GM04503 (cell line): ENCODE data around the gene CROCC.

Source experiments
- DNase-seq: peaks from one replicate; pipeline ENCODE4 v3.0.0-alpha.2; 2012; ENCODE audit warnings: low read depth

The CROCC gene

DNA sequence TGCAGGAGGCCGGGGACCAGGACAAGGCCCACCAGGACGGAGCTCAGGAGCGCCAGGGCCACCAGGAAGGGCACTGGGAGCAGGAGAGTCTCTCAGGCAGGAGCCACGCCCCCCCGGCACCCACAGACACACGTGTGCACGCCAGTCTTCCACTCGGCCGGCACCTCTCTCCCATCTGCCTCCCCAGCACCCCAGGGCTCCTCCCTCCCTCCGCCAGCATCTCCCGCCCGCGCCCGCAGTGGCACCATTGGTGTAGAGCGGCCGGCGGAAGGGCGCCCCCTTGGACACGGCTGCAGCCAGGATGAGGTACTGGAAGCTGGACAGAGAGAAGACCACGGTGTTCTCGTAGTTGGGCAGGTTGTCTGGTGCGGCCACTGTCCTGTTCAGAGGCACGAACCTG lies 64.8 kb downstream of the CROCC start:
- no peak for DNase-seq

DNA sequence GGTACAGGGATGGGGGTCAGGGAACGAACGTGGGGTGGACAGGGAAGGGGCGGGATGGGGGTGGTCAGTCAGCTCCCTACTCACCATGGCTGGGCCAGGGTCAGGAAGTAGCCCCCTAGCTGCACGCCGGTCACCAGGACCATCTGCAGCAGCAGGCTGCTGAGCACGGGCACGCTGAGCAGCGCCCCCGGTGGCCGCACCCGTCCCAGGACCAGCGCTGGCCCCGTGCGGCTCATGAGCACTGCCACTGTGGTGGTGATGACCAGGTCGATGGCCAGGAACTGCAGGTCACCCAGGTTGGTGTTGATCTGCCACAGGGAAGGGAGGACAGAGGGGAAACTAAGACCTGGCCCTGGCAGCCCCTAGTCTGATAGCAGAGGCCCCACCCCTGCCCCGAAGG lies 65.2 kb downstream of the CROCC start:
- no peak for DNase-seq

DNA sequence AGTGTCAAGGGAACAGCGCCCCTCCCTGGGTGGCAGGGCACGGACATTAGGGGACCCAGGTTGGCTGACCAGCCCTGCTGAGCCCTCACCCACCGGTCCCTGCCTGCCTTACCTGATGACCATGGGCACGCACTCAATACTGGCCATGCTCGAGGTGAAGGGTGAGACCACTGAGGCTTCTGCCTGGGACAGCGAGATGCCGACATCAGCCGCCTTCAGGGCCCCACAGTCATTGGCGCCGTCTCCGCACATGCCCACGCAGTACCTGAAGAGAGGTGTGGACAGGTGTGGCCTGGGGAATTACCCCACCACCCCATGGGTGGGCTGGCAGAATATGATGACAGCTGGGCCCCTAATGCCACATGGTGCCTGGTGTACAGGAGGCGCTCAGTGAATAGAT lies 66.5 kb downstream of the CROCC start:
- no peak for DNase-seq

DNA sequence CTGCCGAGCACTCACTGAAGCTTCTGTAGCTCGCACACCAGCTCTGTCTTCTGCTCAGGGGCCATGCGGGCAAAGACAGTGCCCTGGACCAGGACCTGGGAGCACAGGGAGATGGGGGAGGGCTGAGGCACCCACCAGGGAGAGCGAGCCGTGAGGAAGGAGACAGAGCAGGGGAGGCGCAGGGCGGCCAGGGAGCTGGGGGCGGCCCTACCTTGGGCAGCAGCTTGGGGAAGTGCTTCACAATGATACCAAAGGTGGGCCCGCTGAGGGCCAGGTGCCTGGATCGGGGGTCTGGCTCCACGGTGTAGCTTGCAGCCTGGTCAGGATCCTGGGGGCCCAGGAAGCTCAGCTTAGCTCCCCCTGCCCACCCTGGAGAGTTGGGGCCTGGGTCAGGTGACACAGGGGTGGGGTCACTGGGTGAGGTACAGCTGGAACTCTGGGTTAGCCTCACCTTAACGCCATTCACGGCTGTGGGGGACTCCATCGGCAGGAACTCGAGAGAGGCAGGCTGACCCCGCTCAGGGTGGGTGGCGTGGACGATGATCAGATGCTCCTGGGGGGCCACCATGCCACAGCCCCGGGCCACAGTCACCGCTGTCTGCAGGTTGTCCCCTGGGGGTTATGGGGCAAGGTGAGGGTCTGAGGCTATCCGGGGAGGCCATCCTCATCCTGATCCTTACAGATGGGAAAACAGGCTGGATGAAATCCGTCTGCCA lies 68.1 kb downstream of the CROCC start:
- no peak for DNase-seq

DNA sequence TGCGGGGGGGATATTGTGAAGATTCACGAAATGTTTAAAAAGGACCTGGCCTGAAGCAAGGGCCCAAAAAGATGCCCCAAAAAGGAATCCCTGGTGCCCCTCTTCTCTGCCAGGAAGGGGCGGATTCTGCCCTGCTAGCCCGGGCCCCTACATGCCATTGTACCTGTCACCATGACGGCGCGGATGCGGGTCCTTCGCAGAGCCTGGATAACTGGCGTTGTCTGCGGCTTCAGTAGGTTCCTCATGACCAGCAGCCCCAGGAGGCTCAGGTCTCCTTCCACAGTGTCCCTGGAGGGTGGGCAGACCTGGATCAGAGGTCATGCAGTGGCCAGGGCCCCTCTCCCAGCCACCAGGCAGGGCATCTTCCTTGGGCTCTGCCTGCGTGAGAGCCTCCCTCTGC lies 69.8 kb downstream of the CROCC start:
- DNase-seq: no peak

DNA sequence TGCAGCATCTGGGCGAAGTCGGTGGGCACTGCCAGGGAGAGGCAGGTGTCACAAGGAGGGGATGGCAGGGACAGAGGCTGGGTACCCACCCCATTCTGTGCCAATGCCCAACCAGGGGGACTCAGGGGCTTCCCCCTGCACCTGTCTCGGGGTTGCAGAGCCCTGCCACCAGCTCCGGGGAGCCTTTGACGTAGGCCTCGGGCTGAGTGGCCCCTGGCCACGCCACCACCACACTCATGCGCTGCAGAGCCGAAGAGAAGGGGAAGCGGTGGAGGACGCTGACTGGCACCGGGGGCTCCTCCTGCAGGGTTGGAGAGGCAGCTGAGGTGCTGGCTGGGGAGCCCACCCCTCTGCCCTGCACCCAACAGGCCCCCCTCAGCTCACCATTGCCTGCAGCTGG lies 70.4 kb downstream of the CROCC start:
- DNase-seq: no peak

DNA sequence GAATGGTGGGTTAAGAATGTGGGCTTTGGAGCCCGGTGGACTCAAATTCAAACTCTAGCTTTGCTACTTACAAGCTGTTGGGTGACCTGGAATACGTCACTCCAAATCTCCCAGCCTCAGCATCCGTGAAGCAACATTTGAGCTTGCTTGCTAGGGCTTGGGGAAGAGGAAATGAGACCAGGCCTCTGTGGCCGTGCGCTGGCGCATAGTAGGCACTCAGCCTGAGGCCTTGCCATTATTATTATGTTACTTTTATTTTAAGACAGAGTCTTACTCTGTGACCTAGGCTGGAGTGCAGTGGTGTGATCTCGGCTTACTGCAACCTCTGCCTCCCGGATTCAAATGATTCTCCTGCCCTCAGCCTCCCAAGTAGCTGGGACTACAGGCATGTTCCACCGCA lies 70.9 kb downstream of the CROCC start:
- DNase-seq: no peak

DNA sequence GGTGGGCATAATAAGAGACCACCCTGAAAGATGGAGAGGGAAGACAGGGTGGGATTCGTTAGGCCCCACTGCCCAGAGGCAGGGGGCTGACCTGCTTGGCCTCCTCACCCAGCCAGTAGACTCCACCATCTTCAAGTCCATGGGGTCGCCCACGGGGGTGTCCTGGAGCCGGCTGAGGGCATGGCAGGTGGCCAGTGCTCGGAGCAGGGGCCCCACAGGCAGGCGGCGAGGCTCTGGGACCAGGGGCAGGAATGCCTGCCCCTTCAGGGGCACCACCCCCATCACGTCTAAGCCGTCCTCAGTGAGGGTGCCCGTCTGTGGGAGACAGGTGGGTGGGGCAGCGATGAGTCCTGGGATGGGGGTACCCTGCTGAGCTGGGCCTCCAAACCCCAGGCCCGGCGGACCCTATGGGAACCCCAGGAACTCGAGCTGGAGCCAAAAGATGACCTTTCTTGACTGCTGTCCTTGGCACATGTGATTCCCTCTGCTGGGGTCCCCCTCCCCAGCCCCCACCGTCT lies 71.8 kb downstream of the CROCC start:
- DNase-seq: no peak

DNA sequence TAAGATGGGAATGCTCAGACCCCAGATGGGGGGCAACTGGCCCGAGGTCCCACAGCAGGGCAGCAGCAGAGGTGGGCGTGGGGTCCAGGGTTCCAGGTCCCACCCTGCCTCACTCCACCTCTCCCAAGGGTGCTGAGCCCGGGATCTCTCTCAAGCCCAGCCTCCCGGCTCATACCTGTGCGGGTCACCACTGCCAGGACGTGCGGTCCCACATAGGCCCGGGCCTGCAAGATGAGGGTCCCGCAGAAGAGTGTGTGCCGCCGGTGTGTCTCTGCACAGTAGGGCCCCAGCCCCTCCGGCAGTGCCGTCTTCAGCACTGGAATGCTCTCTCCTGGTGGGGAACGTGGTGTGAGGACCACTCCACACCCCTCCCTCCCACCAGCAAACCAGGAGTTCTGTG lies 75.1 kb downstream of the CROCC start:
- no peak for DNase-seq

DNA sequence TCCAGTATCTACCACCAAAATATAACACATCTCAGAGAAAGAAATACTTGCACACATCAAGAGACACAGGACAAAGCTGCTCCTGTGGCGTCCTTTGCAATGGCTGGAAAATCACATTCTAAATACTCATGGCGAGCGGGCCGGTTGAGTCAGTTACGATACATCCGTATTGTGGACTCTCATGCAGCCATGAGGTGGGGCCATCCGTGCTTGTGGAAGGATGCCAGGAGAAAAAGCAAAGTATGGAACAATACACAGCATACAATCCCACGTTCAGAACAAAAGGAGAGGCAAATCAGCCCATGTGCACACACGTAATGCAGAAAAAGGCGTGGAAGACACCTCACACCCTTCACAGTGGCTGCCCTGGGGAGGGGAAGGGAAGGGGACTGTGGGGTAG lies 76.9 kb downstream of the CROCC start:
- DNase-seq: no peak

DNA sequence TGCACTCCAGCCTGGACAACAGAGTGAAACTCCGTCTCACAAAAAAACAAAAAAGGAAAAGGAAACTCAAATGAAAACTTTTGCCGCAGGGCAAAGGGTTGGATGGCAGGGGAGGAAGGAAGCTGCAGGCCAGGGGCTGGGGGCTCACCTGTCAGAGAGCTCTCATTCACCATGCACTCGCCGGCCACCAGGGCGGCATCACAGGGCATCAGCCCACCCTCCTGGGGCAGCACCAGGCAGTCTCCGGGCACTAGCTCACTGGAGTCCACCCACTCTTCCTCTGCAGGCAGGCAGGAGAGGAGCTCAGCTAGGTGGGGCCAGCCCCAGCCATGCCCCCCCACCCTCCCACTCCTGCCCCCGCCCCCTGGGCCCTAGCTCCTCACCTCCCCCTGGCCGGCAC lies 78.1 kb downstream of the CROCC start:
- DNase-seq: no peak

DNA sequence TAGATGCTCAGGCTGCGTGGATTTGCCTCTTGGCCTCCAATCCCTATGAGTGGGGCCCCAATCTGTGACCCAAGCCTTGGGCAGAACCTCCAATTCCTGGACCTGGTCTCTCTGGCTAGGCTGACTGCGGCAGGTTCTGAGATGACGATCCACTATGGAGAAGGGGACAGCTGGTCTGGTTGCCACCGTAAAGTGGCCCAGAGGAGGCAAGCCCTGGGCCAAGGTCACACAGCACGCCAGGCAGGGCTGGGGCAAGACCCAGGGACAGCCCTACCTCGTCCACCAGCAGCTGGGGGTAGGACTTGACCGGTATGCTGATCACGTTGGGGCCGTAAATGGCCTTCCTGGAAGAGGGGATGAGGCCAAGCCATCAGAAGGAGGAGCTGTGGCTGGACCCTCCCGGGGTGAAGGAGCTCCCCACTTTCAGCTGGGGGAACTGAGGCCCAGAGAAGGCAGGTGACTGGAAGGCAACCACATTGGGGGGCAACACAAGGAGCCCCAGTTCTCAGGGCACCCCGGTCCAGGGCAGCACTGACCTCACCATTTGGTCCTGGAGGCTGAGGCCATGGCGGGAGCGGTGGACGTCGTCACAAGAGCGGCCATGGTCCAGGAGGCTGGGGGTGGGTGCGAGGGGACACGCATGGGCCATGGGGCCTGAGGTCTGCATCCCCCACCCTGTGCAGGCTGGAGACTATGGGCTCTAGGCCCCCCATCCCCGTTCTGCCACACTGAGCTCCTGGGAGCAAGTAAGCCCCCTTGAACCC lies 80.2 kb downstream of the CROCC start:
- DNase-seq: no peak

DNA sequence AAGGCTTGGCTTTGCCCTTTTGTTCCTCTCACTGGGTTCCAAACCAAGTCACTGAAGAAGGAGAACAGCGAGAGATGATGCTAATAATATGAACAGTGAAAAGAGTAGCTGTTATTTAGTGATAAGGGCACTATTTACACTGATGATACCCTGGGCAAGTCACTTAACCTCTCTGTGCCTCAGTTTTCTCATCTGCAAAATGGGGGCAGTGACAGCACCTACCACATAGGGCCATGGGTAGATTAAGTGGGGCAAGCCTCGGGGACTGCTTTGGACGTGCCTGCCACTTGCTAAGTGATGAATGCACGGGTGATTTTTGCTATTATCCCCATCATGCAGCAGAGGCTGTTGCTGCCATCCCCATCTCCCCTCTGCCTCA lies 80.8 kb downstream of the CROCC start:
- no peak for DNase-seq

DNA sequence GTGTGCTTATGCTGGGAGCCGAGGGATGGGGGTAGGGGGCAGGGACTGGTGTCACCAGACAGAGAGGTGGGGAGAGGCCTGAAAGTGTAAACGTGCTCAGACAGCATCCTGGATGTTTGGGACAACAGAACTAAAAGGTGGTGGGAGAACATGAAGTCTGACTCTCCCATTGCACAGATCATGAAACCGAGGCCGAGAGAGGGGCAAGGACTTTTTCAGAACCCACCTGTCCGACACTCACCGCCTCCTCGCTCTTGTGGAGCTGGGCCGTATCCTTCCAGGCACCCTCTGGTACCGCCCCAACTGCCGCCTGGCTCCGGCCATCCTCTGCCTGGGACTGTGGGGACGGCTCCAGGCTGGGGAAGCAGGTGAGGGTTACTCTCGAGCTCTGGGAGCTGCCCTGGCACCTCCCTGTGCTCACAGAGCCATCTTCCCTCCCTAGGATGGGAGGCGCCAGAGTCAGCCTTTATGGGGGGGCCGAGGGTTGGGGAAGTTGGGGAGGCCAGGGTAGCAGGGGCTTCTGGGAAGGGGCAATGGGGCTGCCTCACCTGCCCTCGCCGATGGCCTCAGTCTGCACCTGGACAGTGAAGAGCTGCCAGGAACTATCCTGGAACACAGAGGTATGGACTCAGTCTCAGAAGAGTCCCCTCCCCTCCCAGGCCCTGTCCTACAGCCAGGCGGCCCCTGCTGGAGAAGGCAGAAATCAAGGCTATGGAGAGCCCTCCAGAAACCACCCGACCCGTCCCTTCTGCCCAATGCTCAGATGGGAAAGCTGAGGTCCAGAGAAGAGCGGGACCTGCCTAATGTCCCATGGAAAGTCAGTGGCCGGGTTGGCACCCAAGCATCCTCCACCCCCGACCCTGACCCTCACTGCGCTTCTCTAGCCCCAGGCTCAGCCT lies 83.0 kb downstream of the CROCC start:
- no peak for DNase-seq

DNA sequence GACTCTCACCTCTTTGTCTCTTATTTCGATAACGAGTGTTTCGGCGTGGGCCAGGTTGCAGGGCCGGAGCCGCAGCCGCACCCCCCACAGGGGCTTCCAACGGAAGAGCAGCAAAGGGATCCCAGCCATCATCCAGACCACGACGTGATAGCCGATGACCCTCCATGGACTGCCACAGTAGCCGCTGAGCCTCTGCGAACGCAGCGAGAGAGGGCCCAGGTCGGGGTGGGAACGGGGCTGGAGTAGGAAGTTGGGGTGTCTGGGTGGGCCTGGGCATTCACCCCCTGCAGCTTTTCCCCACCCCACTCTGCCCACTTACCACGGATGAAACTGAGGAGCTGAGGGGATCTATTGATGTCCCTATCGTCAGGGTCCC lies 83.6 kb downstream of the CROCC start:
- no peak for DNase-seq

DNA sequence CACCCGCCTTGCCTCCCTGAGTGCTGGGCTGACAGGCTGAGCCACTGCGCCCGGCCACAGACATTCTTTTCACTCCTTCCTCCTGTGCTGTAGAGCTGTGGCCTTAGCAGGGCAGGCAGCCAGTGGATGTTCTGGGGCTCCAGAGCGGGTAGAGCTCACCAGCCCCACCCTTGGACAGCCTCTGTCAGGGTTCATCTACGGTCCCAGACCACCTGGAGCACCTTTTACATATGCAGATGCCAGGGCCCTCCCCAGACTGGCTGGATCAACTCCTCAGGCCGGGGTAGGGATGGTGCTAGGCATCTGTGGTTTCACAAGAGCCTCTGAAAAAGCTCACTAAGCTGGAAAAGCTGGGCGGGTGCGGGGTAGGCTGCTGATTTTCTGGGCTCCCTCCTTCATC lies 85.4 kb downstream of the CROCC start:
- DNase-seq: no peak

DNA sequence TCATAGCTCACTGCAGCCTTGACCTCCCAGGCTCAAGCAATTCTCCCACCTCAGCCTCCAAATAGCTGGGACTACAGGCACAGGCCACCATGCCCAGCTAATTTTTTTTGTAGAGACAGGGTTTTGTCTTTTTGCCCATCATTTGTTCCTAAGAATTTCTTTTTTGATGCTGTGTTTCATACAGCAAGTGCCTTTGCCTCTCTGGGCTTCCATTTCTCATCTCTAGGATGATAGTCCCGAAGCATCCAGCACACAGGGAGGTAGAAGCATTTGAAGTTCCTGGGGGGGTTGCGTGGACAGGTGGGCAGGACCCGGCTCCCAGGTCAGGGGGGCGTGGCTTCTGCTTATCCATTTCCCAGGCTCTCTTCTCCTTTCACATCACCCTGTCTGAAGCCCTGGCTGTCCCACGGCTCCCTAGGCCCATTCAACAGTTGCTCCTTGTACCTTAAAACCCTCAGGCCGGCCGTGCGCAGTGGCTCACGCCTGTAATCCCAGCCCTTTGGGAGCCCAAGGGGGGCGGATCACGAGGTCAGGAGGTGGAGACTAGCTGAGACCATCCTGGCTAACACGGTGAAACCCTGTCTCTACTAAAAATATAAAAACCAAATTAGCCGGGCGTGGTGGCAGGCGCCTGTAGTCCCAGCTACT lies 86.6 kb downstream of the CROCC start:
- no peak for DNase-seq

DNA sequence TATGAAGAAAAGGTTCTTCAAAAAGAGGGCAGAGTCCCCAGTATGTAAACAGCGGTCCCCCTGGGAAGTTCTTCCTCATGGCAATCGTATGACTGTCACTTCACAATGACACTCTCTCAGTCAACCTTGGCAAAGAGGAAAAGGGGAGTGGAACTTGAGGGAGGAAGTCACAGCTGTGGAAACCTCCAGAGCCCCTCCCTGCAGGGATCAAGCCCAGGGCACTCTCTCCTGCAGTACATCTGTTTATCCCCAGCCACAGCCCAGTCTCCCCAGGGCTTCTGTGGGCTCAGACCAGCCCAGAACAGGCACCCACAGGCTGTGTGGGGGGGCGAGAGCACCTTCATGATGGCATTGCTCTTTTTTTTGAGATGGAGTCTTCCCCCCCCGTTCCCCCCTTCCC lies 88.0 kb downstream of the CROCC start:
- DNase-seq: no peak

DNA sequence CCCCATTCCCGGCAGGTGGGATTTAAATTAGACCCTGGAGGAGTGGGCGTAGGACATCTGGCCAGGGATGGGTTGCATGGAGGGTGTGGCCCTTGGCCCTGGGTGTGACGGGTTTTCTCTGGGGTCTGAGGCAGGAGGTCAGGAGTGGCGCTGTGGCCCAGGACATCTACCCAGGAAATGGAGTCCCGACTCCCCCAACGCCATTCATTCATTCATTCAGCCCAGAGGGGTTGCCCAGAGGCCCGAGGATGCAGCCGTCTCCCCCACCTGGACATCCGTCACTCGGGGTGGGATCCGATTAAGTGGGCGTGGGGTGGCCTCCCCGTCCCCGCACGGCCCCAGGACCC lies 89.3 kb downstream of the CROCC start:
- DNase-seq: no peak

DNA sequence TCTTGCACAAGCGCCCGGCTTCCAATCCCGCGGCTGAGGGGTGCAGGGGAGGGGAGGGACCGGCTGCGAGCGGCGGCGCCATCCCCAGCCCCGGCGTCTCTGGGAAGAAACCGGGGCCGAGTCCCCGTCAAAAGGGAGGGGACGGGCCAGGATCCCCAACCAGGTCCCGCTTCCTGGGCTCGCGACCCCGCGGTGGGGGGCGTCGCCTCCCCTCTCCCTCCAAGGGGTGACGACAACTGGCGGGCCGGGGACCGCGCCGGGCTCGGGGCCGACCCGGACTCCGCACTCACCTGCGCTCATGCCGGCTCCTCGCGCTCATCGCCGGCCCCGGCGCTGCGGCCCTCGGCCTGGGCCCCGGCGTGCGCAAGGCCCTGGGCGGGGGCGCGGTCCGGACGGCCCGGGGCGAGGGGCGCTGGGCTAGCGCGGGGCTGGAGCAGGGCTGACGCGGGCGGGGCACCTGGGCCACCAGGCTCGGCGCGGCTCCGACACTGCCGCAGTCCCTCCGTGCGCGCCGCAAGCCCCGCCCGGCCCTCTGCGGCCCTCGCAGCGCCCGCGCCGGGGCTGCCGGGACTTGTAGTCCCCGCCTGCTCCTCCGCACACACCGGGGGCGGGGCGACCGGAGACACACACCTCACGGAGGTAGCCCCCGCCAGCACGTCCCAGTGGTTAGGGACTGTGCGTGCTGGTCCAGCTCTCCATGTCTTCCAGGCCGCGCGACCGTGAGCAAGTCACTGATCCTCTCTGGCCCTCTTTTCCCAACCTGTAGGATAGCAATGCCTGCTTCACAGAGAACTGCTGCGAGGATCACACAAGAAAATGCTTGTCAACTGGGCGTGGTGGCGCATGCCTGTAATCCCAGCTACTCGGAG lies 89.9 kb downstream of the CROCC start, which contains the start of gene ATP13A2:
Gene ATP13A2, minus strand, starts transcription at position 490 of the 869 bp plus-strand sequence. Its CDS starts 190 bp downstream, at position 300.
- DNase-seq: no peak
